Neural crest cell (in vitro differentiated cells): ENCODE measurements around the gene FCN1. TPM values are rescaled to one million over a fixed set of nuclear protein-coding genes. Genes with fewer than 3 reads are reported as not detected.

Experiments
- DNase-seq: peaks from one replicate; pipeline ENCODE4 v3.0.0; 2021; ENCODE audit warnings: low read depth, mixed read lengths, low spot score
- H3K27ac Mint-ChIP-seq: one replicate; pipeline ENCODE4 v1.8.0; 2021; ENCODE audit warnings: mild to moderate bottlenecking, mixed read lengths; ENCODE audit not compliant: unreplicated experiment
- H3K27me3 Mint-ChIP-seq: 2 replicates; pipeline ENCODE4 v1.8.0; 2021; ENCODE audit warnings: low read depth, mild to moderate bottlenecking, mixed read lengths
- H3K36me3 Mint-ChIP-seq: 2 replicates; pipeline ENCODE4 v1.8.0; 2021; ENCODE audit warnings: low read depth, mild to moderate bottlenecking, mixed read lengths
- H3K4me1 Mint-ChIP-seq: 2 replicates; pipeline ENCODE4 v1.8.0; 2021; ENCODE audit warnings: mixed read lengths
- H3K4me3 Mint-ChIP-seq: one replicate; pipeline ENCODE4 v1.8.0; 2021; ENCODE audit warnings: mild to moderate bottlenecking, mixed read lengths
- H3K9me3 Mint-ChIP-seq: 2 replicates; pipeline ENCODE4 v1.8.0; 2021; ENCODE audit warnings: mixed read lengths
- total RNA-seq: library from RNA; stranded (reverse); gene quantifications from 2 replicates; pipeline ENCODE4 v1.2.1, GENCODE V29; 2021
- TF ChIP-seq, protein P1 (sequence below): fragments of 200-600 bp; sonication (generic); conservative IDR thresholded peaks from 2 replicates; pipeline ENCODE4 v1.5.0; 2021; ENCODE audit warnings: antibody characterized with exemption, mild to moderate bottlenecking

The FCN1 gene
- total RNA-seq, 1 donor from 2014 or later, result not detected

DNA sequence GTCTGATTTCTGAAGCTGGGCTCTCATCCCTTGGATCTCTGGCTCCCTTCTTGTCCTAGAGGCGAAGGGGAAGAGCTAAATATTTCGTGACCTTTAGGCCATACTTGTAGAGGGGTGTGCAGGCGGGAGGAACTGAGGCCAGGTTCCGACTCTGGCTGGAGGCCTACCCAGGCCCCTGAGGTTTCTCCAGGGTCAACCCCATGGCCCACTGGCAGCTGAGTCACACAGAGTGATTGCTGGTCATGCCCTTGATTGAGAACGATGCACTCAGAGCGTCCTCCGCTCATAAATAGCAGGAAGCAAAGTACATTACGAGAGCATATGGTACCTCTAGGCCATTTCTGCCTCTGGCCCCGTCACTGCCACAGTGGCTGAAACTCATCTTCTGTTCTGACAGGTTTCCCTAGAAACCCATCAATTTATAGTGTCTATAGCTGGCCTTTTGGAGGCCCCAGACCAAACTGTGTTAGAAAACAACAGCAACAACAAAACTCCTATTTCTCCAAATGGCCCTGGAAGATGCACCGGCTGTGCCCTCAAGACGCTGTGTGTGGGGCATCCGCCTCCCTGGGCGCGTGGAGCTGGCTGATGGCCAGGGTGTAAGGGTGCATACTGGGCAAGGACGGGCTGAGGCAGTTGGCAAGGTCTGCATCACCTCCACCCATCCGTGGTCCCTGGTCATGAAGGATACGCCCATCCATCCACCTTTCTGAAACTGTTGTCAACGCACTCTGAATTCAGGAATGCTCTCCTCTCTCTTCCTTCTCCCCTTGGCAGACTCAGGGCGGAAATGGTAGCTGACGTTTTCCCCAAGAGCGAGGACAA is 32.9 kb upstream of the FCN1 start:
- DNase-seq, result no peak
- H3K4me3 Mint-ChIP-seq, result no peak overlapping the region
- H3K27ac Mint-ChIP-seq, result no peak overlapping the region
- no peaks in the 10 kb centered on the region for H3K27me3 Mint-ChIP-seq
- peaks cover 10% of the 10 kb centered on the region for H3K4me1 Mint-ChIP-seq
- TF ChIP-seq, protein P1, sequence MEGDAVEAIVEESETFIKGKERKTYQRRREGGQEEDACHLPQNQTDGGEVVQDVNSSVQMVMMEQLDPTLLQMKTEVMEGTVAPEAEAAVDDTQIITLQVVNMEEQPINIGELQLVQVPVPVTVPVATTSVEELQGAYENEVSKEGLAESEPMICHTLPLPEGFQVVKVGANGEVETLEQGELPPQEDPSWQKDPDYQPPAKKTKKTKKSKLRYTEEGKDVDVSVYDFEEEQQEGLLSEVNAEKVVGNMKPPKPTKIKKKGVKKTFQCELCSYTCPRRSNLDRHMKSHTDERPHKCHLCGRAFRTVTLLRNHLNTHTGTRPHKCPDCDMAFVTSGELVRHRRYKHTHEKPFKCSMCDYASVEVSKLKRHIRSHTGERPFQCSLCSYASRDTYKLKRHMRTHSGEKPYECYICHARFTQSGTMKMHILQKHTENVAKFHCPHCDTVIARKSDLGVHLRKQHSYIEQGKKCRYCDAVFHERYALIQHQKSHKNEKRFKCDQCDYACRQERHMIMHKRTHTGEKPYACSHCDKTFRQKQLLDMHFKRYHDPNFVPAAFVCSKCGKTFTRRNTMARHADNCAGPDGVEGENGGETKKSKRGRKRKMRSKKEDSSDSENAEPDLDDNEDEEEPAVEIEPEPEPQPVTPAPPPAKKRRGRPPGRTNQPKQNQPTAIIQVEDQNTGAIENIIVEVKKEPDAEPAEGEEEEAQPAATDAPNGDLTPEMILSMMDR, result no peak
- H3K9me3 Mint-ChIP-seq, result no peaks in the 10 kb centered on the region
- no peaks in the 10 kb centered on the region for H3K36me3 Mint-ChIP-seq

DNA sequence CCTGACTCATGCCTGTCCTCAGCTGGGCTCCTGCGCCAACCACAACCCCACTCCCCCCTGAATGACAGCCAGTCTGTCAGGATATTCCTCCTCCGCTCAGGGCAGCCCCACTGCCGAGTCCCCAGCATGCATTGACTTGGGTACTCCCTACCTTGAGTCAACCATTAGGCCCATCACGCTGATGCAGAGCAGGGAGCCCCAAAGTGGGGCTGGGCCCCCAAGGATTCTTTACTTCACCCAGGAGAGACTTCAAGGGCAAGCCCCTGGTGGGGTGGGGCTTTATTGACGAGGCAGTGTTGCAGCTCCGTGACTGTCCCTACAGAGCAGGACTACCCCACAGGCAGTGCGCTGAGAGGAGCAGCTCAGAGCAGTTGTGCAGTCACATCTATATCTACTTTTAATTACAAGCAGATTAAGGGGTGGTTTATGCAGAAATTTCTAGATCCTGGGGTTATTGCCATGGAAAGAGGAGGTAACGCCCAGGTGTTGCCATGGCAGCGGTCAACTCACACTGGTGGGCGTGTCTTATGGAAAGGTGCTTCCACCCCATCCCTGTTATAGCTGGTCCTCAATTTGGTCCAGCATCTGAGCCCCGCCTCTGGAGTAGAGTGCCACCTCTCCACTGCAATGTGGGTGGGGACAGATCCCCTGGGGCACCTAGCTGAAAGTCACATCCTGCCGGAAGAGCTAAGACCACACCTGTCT is 32.1 kb upstream of the FCN1 start:
- Mint-ChIP-seq H3K36me3 (no peaks in the 10 kb centered on the region), H3K4me3 (no peak overlapping the region), H3K27me3 (no peaks in the 10 kb centered on the region), H3K27ac (no peak overlapping the region), H3K9me3 (no peaks in the 10 kb centered on the region), H3K4me1 (peaks cover 11% of the 10 kb centered on the region)
- no peak for DNase-seq
- TF ChIP-seq, protein P1, result no peak

DNA sequence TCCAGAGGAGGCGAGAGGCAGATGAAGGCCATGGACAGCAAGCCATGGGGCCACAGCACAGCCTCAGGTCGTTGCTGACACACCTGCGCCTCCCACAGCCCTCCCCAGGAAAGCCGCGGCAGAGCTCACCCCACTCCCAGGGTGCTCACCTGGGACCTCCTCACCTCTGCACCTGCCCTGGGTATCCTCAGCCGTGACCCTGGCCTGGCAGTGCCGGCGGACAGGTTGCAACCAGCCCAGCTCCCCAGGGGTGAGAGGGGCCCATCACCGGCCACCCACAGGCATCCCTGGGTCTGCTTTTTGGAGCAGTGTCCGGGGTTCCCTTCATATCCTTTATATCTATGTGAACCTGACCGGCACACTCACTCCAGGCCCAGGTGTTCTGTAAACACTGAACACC is 30.4 kb upstream of the FCN1 start:
- TF ChIP-seq, protein P1, result no peak
- no peak overlapping the region for H3K4me3 Mint-ChIP-seq
- no peaks in the 10 kb centered on the region for H3K9me3 Mint-ChIP-seq
- H3K36me3 Mint-ChIP-seq, result no peaks in the 10 kb centered on the region
- DNase-seq, result no peak
- peaks cover 3% of the 10 kb centered on the region for H3K27me3 Mint-ChIP-seq
- H3K27ac Mint-ChIP-seq, result no peak overlapping the region
- peaks cover 16% of the 10 kb centered on the region for H3K4me1 Mint-ChIP-seq

DNA sequence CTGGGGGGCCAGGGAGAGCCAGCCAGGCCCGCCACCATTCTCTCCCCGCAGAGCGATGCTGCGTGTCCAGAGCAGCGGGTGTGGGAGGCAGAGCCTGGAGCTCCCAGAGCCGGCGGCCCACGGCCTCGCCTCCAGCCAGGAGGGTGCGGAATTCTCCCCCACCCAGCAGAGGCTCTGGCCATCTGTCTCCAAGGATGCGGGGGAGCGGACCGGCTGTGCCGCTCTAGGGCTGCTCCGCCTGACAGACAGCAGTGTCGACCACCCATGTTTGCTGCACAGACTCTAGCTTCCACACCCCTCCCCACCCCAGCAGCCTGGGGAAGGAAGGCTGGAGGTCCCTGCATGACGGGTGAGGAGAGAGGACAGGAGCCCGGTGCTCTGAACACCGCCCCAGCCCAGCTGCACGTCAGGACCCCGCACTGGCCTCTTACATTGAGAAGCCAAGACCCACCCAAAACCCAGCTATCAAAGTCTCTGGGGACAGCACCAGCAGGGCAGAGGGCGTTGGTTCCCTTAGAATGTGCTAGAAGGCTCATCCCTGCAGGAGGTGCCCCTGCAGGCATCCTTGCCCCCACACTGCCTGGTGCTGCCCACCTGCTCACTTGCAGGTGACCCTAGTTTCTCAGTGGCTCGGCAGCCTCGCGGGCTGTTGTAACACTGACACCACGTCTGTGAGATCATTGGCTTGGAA is 29.7 kb upstream of the FCN1 start:
- H3K36me3 Mint-ChIP-seq, result no peaks in the 10 kb centered on the region
- peaks cover 23% of the 10 kb centered on the region for H3K4me1 Mint-ChIP-seq
- H3K27ac Mint-ChIP-seq, result no peak overlapping the region
- TF ChIP-seq, protein P1, result no peak
- H3K4me3 Mint-ChIP-seq, result no peak overlapping the region
- DNase-seq, result no peak
- no peaks in the 10 kb centered on the region for H3K9me3 Mint-ChIP-seq
- H3K27me3 Mint-ChIP-seq, result peaks cover 3% of the 10 kb centered on the region

DNA sequence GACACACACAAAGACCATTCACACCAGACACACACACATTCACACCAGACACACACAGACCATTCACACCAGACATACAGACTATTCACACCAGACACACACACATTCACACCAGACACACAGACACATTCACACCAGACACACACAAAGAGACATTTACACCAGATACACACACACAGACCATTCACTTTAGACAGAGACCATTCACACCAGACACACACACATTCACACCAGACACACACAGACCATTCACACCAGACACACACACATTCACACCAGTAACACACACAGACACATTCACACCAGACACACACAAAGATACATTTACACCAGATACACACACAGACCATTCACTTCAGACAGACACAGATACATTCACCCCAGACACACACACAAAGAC is 29.0 kb upstream of the FCN1 start:
- Mint-ChIP-seq H3K9me3 (no peaks in the 10 kb centered on the region), H3K27ac (no peak overlapping the region), H3K36me3 (no peaks in the 10 kb centered on the region), H3K4me1 (peaks cover 29% of the 10 kb centered on the region), H3K4me3 (no peak overlapping the region), H3K27me3 (peaks cover 3% of the 10 kb centered on the region)
- no peak for DNase-seq
- TF ChIP-seq, protein P1, result no peak
